Esophagus muscularis mucosa (tissue), 4 donors: Measurements from ENCODE around the gene COQ9. TPM values are rescaled to one million over a fixed set of nuclear protein-coding genes. Genes with fewer than 3 reads are reported as not detected.

Experiments used
- DNase-seq: peaks from one replicate; pipeline ENCODE4 v3.0.0-alpha.2; 2017; ENCODE audit errors: extremely low spot score
- H3K27ac ChIP-seq, 4 donors: fragments of 200-600 bp; sonication (generic); replicated peaks in 1 of 4; 1 replicate in 3 of 4; 2 replicates in 1 of 4; pipeline ENCODE4 v1.5.1; 2016 to 2019; ENCODE audit warnings: mild to moderate bottlenecking in 1 of 4
- H3K27me3 ChIP-seq, 4 donors: fragments of 200-600 bp; sonication (generic); one replicate each; pipeline versions ENCODE4 v1.5.1 to v1.6.0; 2016 to 2019
- H3K36me3 ChIP-seq, 4 donors: fragments of 200-600 bp; sonication (generic); one replicate each; pipeline ENCODE4 v1.5.1; 2016 to 2019
- H3K4me1 ChIP-seq, 4 donors: fragments of 200-600 bp; sonication (generic); one replicate each; pipeline ENCODE4 v1.5.1; 2016 to 2019
- H3K4me3 ChIP-seq, 4 donors: fragments of 200-600 bp; sonication (generic); 1 replicate in 2 of 4; 2 replicates in 2 of 4; pipeline ENCODE4 v1.5.1; 2016 to 2019; ENCODE audit warnings: mild to moderate bottlenecking in 4 of 4, moderate library complexity in 1 of 4
- H3K9me3 ChIP-seq, 4 donors: fragments of 200-600 bp; sonication (generic); 1 replicate in 3 of 4; 2 replicates in 1 of 4; pipeline ENCODE4 v1.5.1; 2016 to 2019
- CTCF ChIP-seq, 3 experiments: fragments of 200-600 bp in 2 of 3; fragments of 450-650 bp in 1 of 3; sonication (generic) in 2 of 3; IDR thresholded peaks; one replicate each; pipeline ENCODE4 v1.5.1; 2017 to 2019; ENCODE audit warnings: antibody characterized with exemption in 3 of 3, mild to moderate bottlenecking in 2 of 3, moderate library complexity in 1 of 3
- EP300 ChIP-seq: sonication (generic); formaldehyde crosslinking; IDR thresholded peaks from one replicate; pipeline ENCODE4 v1.6.1; 2017; ENCODE audit warnings: antibody characterized with exemption
- POLR2A ChIP-seq: fragments of 450-650 bp; IDR thresholded peaks from one replicate; pipeline ENCODE4 v1.6.1; 2017; ENCODE audit warnings: antibody characterized with exemption, moderate library complexity, mild to moderate bottlenecking, low read depth
- POLR2AphosphoS5 ChIP-seq, 2 donors: sonication (generic); formaldehyde crosslinking; IDR thresholded peaks; one replicate each; pipeline ENCODE4 v1.6.1; 2017; ENCODE audit warnings: antibody characterized with exemption in 2 of 2
- WGBS: methylation state at CpG from one replicate; pipeline ENCODE4 v1.1.5; 2018; 5-methylcytosine and 5-hydroxymethylcytosine counted together
- intact Hi-C: fragments of 100-400 bp; cut with DNase I; formaldehyde crosslinking; loops from one replicate; pipeline ENCODE4 v1.15.1; 2023
- total RNA-seq, 4 donors: library from RNA; depleted of rRNA; stranded (reverse); fragments of >200 nt; gene quantifications; one replicate each; pipeline versions ENCODE4 v1.1.0 to v1.2.1, GENCODE V29; 2016

Gene COQ9
- total RNA-seq, 4 donors from 2014 or later = 77.2 to 115 (median 93.3) TPM

- intact Hi-C loops = no loop called here
- Histone ChIP-seq H3K9me3 (no peaks in the 10 kb centered on the region), H3K4me1 (peaks cover 22 to 39% (median 36%) of the 10 kb centered on the region in 4 donors), H3K27me3 (no peaks in the 10 kb centered on the region), H3K27ac (no peak overlapping the region), H3K4me3 (no peak overlapping the region), H3K36me3 (peaks cover 45 to 76% (median 72%) of the 10 kb centered on the region in 4 donors)
- TF ChIP-seq POLR2A (no peak), POLR2AphosphoS5 (IDR thresholded peaks at IDR 0.05) (no peak), EP300 (no peak), CTCF (IDR thresholded peaks at IDR 0.05) (no peak)
- WGBS = 76% methylated on average over 2 of the region's 4 CpGs
- no peak for DNase-seq
Measured at GRCh38 chr16:57472665-57473060, 25.4 kb downstream of the COQ9 start.

GRCh38 chr16:57473176-57473840 is 26.0 kb downstream of the COQ9 start:
- H3K4me1 ChIP-seq = peaks cover 22 to 45% (median 43%) of the 10 kb centered on the region in 4 donors
- no peak for TF ChIP-seq EP300
- no peak for TF ChIP-seq CTCF (IDR thresholded peaks at IDR 0.05)
- no peak for TF ChIP-seq POLR2AphosphoS5 (IDR thresholded peaks at IDR 0.05)
- no peak for TF ChIP-seq POLR2A
- H3K27me3 ChIP-seq = no peaks in the 10 kb centered on the region
- H3K9me3 ChIP-seq = no peaks in the 10 kb centered on the region
- intact Hi-C loops = no loop called here
- DNase-seq = no peak
- H3K27ac ChIP-seq = no peak overlapping the region
- H3K36me3 ChIP-seq = peaks cover 39 to 70% (median 66%) of the 10 kb centered on the region in 4 donors
- 81% methylated on average over 5 of the region's 14 CpGs for WGBS
- no peak overlapping the region for H3K4me3 ChIP-seq

- Histone ChIP-seq H3K4me1 (peaks cover 22 to 51% (median 49%) of the 10 kb centered on the region in 4 donors), H3K27me3 (no peaks in the 10 kb centered on the region), H3K27ac (no peak overlapping the region), H3K4me3 (no peak overlapping the region), H3K9me3 (no peaks in the 10 kb centered on the region), H3K36me3 (peaks cover 35 to 64% (median 60%) of the 10 kb centered on the region in 4 donors)
- intact Hi-C loops = no loop called here
- no peak for TF ChIP-seq EP300
- no peak for TF ChIP-seq CTCF (IDR thresholded peaks at IDR 0.05)
- no peak for TF ChIP-seq POLR2AphosphoS5 (IDR thresholded peaks at IDR 0.05)
- no peak for TF ChIP-seq POLR2A
- no peak for DNase-seq
- 80% methylated on average over 6 of the region's 8 CpGs for WGBS
Measured at GRCh38 chr16:57473906-57474305, 26.6 kb downstream of the COQ9 start.

GRCh38 chr16:57474671-57475661 is 27.7 kb downstream of the COQ9 start:
- TF ChIP-seq EP300 (no peak), POLR2AphosphoS5 (IDR thresholded peaks at IDR 0.05) (no peak), CTCF (IDR thresholded peaks at IDR 0.05) (no peak), POLR2A (no peak)
- Histone ChIP-seq H3K27me3 (no peaks in the 10 kb centered on the region), H3K4me1 (peaks cover 28 to 58% (median 56%) of the 10 kb centered on the region in 4 donors), H3K27ac (no peak overlapping the region), H3K4me3 (no peak overlapping the region), H3K36me3 (peaks cover 24 to 53% (median 50%) of the 10 kb centered on the region in 4 donors), H3K9me3 (no peaks in the 10 kb centered on the region)
- no peak for DNase-seq
- intact Hi-C loops = no loop called here
- WGBS = 76% methylated on average over 25 of the region's 30 CpGs
